ENCODE data around the gene TGFA.

Gene TGFA

GRCh38 chr2:70565039-70565731, 11.6 kb upstream of the TGFA start:
- no peaks in the 10 kb centered on the region for H3K4me1 ChIP-seq (ENCODE audit: control insufficient read depth, insufficient read depth, low read length)
- no peaks in the 10 kb centered on the region for H3K36me3 ChIP-seq (ENCODE audit: control insufficient read depth, insufficient read depth, low read length)
- no peak overlapping the region for H3K9ac ChIP-seq (ENCODE audit: low read length)
- no peak overlapping the region for H3K27ac ChIP-seq (ENCODE audit: low read depth, low read length)
- H3K27me3 ChIP-seq (ENCODE audit: control insufficient read depth, insufficient read depth, low read length), result no peaks in the 10 kb centered on the region
- H3K4me3 ChIP-seq (ENCODE audit: low read length), result no peak overlapping the region

GRCh38 chr2:70561893-70562292, 8.3 kb upstream of the TGFA start:
- no peaks in the 10 kb centered on the region for H3K36me3 ChIP-seq (ENCODE audit: control insufficient read depth, insufficient read depth, low read length)
- H3K4me1 ChIP-seq (ENCODE audit: control insufficient read depth, insufficient read depth, low read length), result no peaks in the 10 kb centered on the region
- H3K4me3 ChIP-seq (ENCODE audit: low read length), result no peak overlapping the region
- no peak overlapping the region for H3K9ac ChIP-seq (ENCODE audit: low read length)
- H3K27ac ChIP-seq (ENCODE audit: low read depth, low read length), result no peak overlapping the region
- no peaks in the 10 kb centered on the region for H3K27me3 ChIP-seq (ENCODE audit: control insufficient read depth, insufficient read depth, low read length)

DNA sequence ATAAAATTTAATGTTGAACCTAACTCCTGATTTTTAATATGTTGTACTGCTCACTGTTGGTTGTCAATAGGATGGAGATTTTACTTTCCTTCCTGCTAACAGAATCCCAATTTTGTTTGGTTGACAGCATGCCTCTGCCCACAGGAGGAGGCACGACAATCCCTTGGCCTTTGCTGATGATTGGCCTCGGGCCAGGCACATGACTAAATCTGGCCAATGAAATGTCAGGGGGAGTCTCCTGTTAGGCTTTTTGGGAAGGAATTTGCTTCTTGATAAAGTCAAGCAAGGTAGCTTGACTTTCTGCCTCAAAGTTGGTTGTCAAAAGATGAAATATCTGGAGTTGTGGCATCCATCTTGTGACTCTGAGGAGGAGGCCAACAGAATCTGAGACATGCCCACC, 6.8 kb upstream of the TGFA start:
- Histone ChIP-seq H3K27me3 (ENCODE audit: control insufficient read depth, insufficient read depth, low read length) (no peaks in the 10 kb centered on the region), H3K36me3 (ENCODE audit: control insufficient read depth, insufficient read depth, low read length) (no peaks in the 10 kb centered on the region), H3K9ac (ENCODE audit: low read length) (no peak overlapping the region), H3K4me3 (ENCODE audit: low read length) (no peak overlapping the region), H3K27ac (ENCODE audit: low read depth, low read length) (no peak overlapping the region), H3K4me1 (ENCODE audit: control insufficient read depth, insufficient read depth, low read length) (no peaks in the 10 kb centered on the region)

DNA sequence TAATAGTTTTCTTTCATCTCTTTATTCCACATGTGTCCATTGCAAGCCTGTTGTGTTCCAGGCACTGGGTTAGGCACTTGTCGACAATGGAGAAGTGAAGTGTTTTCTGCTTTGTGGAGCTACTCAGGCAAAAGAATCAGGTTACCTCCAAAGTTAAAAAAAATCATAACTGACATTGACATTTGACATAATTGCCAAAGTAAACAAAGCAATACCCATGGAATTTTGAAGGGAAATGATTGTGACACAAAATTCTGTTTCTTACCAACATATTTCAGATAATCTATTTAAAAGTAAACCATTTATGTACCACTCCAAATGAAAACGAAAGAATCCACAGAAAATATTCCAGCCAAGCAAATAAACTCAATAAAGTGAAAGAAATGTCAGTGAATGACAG, 6.4 kb upstream of the TGFA start:
- Histone ChIP-seq H3K4me3 (ENCODE audit: low read length) (no peak overlapping the region), H3K27ac (ENCODE audit: low read depth, low read length) (no peak overlapping the region)

DNA sequence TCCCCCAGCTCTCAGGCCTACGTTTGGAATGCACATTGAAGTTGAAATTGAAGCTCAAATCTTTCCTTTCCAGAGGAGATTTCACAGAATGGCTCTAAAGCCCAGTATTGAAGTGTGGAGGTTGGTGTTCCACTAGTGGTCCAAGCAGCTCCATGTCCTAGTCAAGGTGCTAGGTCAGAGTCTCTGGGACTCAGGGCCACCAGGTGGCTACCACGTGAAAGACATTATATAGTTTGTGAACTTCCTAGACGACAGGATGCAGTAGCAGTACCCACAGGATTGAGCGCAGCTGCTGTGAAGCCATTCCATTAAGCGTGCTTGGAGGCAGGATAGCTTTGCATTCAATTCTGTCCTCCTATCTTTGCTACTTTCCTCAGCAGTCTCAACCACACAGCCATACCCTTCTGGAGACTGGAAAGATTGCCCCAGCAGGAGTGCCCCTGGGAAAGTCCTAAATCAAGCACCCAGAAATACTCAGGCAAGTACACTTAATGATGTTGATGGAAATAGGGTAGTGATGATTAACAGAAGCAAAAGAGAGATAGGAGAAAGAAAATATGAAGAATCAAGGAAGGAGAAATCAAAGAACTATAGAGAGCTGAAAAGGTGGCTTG, 4.7 kb upstream of the TGFA start:
- Histone ChIP-seq H3K9ac (ENCODE audit: low read length) (no peak overlapping the region), H3K4me1 (ENCODE audit: control insufficient read depth, insufficient read depth, low read length) (no peaks in the 10 kb centered on the region), H3K36me3 (ENCODE audit: control insufficient read depth, insufficient read depth, low read length) (no peaks in the 10 kb centered on the region), H3K4me3 (ENCODE audit: low read length) (no peak overlapping the region), H3K27ac (ENCODE audit: low read depth, low read length) (no peak overlapping the region), H3K27me3 (ENCODE audit: control insufficient read depth, insufficient read depth, low read length) (peaks cover 5% of the 10 kb centered on the region)

More for the DNA sequence above, 6.4 kb upstream of the TGFA start:
- no peaks in the 10 kb centered on the region for H3K36me3 ChIP-seq (ENCODE audit: control insufficient read depth, insufficient read depth, low read length)
- H3K4me1 ChIP-seq (ENCODE audit: control insufficient read depth, insufficient read depth, low read length), result no peaks in the 10 kb centered on the region
- H3K27me3 ChIP-seq (ENCODE audit: control insufficient read depth, insufficient read depth, low read length), result peaks cover 2% of the 10 kb centered on the region
- no peak overlapping the region for H3K9ac ChIP-seq (ENCODE audit: low read length)

- Histone ChIP-seq H3K27me3 (ENCODE audit: control insufficient read depth, insufficient read depth, low read length) (peaks cover 8% of the 10 kb centered on the region), H3K4me3 (ENCODE audit: low read length) (no peak overlapping the region), H3K9ac (ENCODE audit: low read length) (no peak overlapping the region), H3K4me1 (ENCODE audit: control insufficient read depth, insufficient read depth, low read length) (no peaks in the 10 kb centered on the region), H3K36me3 (ENCODE audit: control insufficient read depth, insufficient read depth, low read length) (no peaks in the 10 kb centered on the region), H3K27ac (ENCODE audit: low read depth, low read length) (no peak overlapping the region)
Measured at GRCh38 chr2:70557171-70557838, 3.7 kb upstream of the TGFA start.

- Histone ChIP-seq H3K9ac (ENCODE audit: low read length) (no peak overlapping the region), H3K27ac (ENCODE audit: low read depth, low read length) (no peak overlapping the region), H3K36me3 (ENCODE audit: control insufficient read depth, insufficient read depth, low read length) (no peaks in the 10 kb centered on the region), H3K4me1 (ENCODE audit: control insufficient read depth, insufficient read depth, low read length) (no peaks in the 10 kb centered on the region), H3K4me3 (ENCODE audit: low read length) (no peak overlapping the region), H3K27me3 (ENCODE audit: control insufficient read depth, insufficient read depth, low read length) (peaks cover 8% of the 10 kb centered on the region)
Measured at GRCh38 chr2:70556608-70557007, 3.0 kb upstream of the TGFA start.

- H3K4me3 ChIP-seq (ENCODE audit: low read length), result peak overlapping the region; percentile 69
- H3K4me1 ChIP-seq (ENCODE audit: control insufficient read depth, insufficient read depth, low read length), result no peaks in the 10 kb centered on the region
- no peak overlapping the region for H3K27ac ChIP-seq (ENCODE audit: low read depth, low read length)
- peaks cover 8% of the 10 kb centered on the region for H3K27me3 ChIP-seq (ENCODE audit: control insufficient read depth, insufficient read depth, low read length)
- H3K36me3 ChIP-seq (ENCODE audit: control insufficient read depth, insufficient read depth, low read length), result no peaks in the 10 kb centered on the region
- H3K9ac ChIP-seq (ENCODE audit: low read length), result no peak overlapping the region
Measured at GRCh38 chr2:70554338-70554892, 789 bp upstream of the TGFA start.

DNA sequence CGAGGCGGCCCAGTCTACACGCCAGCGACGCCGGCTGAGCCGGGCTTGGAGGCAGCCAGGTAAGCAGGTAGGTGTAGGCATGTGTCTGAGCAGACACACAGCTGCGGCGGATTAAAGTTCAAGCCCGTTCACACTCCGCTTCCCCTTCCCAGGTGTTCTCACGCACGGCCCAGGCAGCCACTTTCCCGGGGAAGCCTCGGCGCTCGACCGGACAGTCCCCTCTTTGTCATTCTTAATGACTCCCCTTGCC, 367 bp downstream of the TGFA start:
- H3K36me3 ChIP-seq (ENCODE audit: control insufficient read depth, insufficient read depth, low read length), result no peaks in the 10 kb centered on the region
- no peaks in the 10 kb centered on the region for H3K4me1 ChIP-seq (ENCODE audit: control insufficient read depth, insufficient read depth, low read length)
- H3K27ac ChIP-seq (ENCODE audit: low read depth, low read length), result no peak overlapping the region
- H3K27me3 ChIP-seq (ENCODE audit: control insufficient read depth, insufficient read depth, low read length), result peaks cover 8% of the 10 kb centered on the region
- peak overlapping the region; percentile 56 for H3K9ac ChIP-seq (ENCODE audit: low read length)
- H3K4me3 ChIP-seq (ENCODE audit: low read length), result peak overlapping the region; percentile 69

GRCh38 chr2:70552501-70553333, 909 bp downstream of the TGFA start:
- H3K27me3 ChIP-seq (ENCODE audit: control insufficient read depth, insufficient read depth, low read length), result peaks cover 8% of the 10 kb centered on the region
- H3K36me3 ChIP-seq (ENCODE audit: control insufficient read depth, insufficient read depth, low read length), result no peaks in the 10 kb centered on the region
- no peak overlapping the region for H3K27ac ChIP-seq (ENCODE audit: low read depth, low read length)
- no peaks in the 10 kb centered on the region for H3K4me1 ChIP-seq (ENCODE audit: control insufficient read depth, insufficient read depth, low read length)
- peak overlapping the region; percentile 69 for H3K4me3 ChIP-seq (ENCODE audit: low read length)
- H3K9ac ChIP-seq (ENCODE audit: low read length), result no peak overlapping the region

GRCh38 chr2:70551167-70551566, 2.5 kb downstream of the TGFA start:
- no peak overlapping the region for H3K4me3 ChIP-seq (ENCODE audit: low read length)
- H3K36me3 ChIP-seq (ENCODE audit: control insufficient read depth, insufficient read depth, low read length), result no peaks in the 10 kb centered on the region
- H3K4me1 ChIP-seq (ENCODE audit: control insufficient read depth, insufficient read depth, low read length), result no peaks in the 10 kb centered on the region
- no peak overlapping the region for H3K9ac ChIP-seq (ENCODE audit: low read length)
- H3K27me3 ChIP-seq (ENCODE audit: control insufficient read depth, insufficient read depth, low read length), result peaks cover 8% of the 10 kb centered on the region
- no peak overlapping the region for H3K27ac ChIP-seq (ENCODE audit: low read depth, low read length)

- H3K9ac ChIP-seq (ENCODE audit: low read length), result no peak overlapping the region
- H3K27me3 ChIP-seq (ENCODE audit: control insufficient read depth, insufficient read depth, low read length), result peaks cover 6% of the 10 kb centered on the region
- H3K4me3 ChIP-seq (ENCODE audit: low read length), result no peak overlapping the region
- H3K27ac ChIP-seq (ENCODE audit: low read depth, low read length), result no peak overlapping the region
- H3K36me3 ChIP-seq (ENCODE audit: control insufficient read depth, insufficient read depth, low read length), result no peaks in the 10 kb centered on the region
- H3K4me1 ChIP-seq (ENCODE audit: control insufficient read depth, insufficient read depth, low read length), result no peaks in the 10 kb centered on the region
Measured at GRCh38 chr2:70549962-70550361, 3.7 kb downstream of the TGFA start.

Data from rectal smooth muscle tissue (tissue), 1 donor.